ENCODE results near the gene AGAP2.

AGAP2 gene

DNA sequence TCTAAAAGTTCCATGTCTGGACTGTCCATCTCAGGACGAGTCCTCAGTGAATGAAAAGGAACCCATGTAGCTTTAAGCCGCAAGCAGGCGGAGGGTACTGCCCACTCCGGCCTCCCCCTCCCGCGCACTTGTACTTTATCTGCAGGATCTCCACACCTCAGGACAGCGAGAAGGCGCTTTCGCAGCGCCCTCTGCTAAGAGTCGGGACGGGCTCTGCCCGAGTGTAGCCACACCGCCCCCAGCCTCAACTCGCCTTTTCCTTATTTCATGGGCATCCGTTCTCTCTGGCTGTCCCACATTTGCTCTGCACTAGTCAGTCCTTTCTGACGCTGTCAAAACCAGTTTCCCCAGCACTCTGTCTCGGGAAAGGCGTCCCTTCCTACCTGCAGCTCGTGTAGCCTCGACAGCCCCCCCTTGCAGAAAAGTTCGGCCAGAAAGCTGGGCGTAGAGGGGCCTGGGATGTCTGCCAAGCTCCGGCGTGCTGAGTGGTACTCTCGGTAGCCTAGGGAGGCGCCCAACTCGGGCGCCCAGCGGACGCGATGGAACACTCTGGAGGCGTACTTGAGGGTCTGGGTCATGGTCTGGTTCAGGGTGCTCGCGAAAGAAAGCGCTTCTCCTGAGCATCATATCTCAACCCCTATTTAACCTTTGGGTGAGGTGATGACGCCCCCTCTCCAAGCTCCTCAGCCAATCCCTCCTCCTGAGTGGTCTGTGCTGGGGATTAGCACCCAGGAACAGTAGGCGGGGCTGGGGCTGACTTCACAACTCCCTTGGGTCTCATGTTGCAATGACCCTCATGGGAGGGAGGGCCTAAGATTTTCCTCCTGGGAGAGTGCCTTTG, 28.1 kb upstream of the AGAP2 start, which contains the start of gene CYP27B1:
TSS of gene CYP27B1 (minus strand) at position 615 of the 841 bp plus-strand sequence. CDS start at position 578, 37 bp downstream.
- DNase-seq, result no peak

DNA sequence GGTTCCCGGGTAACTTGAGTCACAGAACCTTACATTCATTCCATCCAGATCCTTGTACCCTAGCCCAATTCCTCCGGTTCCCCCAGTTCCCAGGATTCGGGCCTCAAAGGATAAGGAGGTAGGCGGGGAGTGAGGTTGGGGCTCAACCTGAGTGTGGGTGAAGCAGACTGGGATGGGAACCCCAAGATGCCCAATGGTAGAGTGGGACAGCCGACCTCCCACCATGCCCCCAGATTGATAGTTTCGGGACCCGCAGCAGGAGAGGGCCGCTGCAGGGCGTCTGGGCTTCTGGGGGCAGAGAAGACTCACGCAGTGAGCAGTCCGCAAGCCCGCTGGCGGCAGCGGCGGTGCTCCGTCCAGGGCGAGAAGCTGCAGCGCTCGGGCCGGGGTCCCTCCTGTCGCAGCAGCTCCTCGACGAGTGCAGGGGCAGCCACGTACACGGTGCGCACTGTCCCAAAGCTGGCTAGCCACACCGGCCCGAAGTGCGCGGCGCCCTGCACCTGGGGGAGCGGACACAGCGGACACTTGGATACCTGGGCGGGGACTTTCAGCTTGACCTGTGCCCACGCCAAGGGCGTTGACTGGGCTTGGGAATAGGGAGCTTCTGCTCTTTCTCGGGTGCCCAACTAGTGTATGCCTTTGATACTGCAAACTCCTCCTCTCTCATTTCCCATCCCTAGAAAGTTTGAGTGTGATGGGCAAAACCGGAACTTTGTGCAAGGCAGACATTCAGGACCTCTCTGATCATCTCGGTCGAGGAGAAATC, 27.3 kb upstream of the AGAP2 start:
- no peak for DNase-seq

DNA sequence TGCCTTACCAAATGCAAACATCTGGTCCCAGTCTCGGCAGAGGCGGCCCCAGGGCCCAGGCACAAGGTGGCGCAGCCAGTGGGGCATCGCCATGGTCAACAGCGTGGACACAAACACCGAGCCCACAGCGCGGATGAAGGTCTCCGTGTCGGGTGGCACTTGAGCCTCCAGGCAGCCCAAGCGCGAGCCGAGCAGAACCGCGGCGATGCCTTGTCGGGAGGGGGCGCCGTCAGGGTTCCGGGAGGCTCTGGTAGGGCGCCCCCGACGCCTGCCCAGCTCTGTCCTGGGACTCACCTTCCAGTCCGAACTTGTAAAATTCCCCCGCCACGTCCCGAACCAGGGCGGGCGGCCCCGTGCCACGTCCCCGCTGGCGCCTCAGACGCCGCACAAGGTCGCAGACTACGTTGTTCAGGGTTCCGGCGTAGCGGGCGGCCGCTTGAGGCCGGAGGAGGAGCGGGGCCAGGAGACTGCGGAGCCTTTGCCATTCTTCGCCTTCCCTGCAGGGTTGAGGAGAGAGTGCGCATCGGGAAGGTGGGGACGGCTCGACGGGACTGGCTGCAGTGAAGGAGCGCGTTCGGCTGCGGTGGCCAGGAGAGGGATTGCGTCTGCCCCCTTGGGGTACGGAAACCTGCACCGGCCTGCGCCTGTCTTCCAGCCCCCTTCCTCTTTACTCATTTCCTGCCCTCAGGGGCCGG, 26.6 kb upstream of the AGAP2 start:
- no peak for DNase-seq

DNA sequence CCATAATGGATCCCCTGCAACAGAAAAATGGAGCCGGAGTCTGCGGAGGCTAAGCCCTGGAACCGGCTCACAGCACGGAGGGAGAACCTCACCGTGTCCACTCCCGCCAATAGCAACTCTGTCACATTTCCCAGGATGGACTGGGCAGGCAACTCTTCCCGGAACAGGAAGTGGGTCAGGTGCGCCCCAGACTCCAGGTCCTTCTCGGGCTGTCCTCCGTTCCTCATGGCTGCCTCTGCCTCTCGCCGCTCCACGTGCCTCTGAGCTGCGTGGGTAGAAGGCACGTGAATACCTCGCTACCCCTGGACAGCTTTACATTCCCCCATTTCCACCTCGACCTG, 26.1 kb upstream of the AGAP2 start:
- no peak for DNase-seq

DNA sequence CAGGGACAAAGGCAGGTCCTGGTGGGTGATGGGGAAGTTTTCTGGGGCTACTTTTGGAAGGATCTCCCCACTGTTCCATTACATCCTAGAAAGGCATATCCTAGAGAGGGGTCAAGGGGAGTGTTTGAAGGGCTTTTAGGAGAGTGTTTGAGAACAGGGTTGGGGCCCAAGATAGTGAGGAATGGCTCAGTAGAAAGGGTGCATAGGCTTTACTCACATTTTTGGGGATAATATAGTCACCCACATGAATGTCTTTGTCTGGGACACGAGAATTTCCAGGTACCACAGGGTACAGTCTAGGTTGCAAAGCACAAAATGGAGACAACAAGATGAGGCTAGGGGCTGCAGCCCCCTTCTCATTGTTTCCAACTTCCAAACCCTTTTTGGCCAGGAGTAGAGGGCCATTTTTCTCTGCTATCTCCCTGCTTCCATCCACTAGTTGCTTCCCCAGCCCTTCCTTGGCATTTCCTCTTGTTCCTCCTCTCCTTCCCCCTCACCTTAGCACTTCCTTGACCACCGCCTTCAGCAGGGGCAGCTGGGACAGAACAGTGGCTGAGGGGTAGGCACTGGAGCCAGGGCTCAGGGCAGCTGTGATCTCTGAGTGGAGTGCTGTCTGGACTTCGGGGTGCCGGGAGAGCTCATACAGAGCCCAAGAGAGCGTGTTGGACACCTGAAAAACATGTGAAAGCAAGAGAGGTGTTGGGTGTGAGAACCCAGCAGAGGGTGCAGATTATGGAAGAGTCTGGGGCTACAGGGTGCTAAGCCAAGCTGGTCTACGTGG, 25.5 kb upstream of the AGAP2 start:
- DNase-seq, result no peak

DNA sequence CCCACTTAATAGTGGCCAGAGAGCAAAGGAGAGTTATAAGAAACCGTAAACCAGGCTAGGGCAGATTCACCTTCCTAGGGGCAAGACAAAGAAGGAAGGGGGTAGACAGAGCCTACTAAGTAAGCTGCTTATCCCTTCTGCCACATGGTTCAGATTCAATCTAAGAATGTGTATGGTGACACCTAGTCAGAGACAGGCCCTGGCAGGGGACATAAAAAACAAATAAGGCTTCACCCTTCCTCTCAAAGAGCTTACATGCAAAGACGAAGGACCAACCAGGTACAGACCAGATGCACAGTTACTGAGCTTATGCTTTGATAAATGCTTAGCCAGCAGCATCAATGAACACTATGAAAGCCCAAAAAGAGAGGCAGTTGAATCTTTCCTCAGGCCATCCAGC, 23.9 kb upstream of the AGAP2 start:
- no peak for DNase-seq

DNA sequence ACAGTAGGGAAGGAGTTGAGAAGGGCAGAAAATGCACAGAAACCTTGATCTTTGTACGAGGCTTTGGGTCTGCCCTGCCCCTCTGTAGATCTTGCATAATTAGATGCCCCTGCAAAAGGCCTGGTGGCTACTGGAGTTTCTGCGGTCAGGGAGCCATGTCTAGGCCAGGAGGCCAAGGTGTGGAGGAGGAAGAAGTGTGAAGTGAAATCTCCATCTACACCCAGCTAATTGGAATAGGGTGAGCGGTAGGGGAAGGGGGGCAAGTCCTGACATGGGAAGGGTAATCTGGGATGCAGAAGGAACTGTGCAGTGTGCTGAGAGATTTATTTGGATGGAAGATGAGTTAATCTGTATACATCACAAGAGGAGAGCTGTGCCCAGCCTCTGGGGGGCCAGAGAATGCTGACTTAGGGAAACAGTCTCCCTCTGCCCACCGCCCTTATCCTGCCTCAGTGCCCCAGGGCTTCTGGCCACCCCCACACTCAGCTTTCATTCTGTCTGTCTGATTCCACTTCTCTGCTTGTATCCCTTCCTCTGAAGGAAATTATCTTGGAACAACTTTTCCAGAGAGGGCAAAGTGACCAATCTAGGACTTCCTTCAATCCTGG, 23.0 kb upstream of the AGAP2 start:
- no peak for DNase-seq

DNA sequence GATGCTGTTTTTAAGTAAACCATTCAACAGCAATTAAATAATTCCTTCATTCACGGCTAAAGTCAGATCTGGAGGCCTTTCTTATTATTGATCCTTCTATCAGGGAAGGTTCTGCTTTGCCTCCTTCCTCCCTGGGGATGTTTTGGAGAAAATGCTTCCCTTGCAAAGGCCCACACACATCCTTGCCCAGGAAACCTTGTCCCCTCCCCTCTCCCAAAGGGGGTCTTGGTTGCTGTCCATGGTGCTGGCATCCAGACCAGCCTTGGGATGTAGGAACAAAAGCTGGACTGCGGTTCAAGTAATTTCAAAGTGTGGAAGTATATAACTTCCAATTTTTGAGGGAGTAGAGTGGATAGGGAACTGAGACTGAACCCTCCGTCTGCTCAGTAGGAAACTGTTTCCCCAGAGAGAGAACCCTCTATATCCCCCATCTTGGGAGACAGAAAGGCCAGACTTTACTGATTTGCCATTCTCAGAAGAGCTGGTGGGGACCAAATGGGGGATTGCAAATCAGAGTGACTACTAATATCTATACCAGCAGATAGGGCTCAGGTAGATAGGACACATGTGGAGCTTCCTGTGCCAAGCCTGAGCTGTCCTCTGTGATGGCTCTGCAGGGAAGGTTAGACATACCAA, 21.9 kb upstream of the AGAP2 start:
- no peak for DNase-seq

DNA sequence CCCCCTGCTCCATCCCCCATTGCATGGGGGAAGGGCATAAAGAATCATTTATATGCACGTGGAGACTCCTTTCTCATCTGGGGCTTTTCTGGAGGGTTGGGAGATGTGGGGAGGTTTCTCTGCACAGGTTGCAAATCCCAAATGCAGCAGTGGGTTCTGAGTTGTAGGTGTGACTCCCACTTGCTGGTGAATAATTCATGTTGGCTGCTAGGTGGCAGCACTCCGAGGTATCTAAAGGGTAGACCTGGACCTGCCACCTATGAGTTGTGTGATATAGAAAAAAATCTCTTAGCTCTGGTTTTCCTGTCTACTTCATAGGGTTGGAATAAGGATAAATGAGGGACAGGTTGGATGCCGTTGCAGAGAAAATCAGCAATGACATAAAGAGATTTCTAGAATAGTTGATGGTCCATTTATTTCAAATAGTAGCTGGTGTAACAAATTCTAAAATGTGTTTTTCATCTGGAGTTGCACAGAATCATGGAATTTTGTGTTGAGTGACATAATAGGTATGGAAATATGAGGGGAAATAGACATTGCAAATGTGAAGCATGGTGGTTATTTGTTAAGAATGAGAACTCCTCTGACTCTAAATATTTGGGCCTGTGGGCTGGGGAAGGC, 20.9 kb upstream of the AGAP2 start:
- no peak for DNase-seq

DNA sequence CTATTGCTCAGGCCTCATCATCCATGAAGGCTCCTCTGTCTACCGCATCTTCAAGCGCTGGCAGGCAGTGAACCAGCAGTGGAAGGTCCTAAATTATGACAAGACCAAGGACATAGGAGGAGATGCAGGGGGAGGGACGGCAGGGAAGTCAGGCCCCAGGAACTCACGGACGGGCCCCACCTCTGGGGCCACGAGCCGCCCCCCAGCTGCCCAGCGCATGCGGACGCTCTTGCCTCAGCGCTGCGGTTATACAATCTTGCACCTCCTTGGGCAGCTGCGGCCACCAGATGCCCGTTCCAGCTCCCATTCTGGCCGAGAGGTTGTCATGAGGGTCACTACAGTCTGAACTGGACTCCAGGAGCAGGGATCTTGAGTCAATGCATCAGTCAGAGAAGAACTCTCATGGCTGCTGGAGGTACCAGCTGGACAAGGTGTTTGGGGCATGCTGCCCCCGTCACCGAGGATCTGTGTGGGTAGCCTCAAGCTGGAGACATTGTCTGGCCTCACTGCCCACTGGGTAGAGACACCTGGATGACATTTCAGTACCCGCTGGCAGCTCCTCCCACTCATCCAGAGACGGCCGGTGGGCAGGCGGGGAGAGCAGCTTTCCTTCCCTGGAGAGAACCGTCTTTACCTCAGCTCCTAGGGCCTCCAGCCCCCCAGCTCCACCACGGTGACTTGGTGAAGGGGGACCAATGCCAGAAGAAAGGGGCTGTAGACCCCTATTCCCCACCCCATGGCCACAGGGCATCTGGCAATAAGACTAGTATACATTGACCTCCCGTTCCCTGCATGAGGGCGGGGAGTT, 20.2 kb upstream of the AGAP2 start:
- no peak for DNase-seq

DNA sequence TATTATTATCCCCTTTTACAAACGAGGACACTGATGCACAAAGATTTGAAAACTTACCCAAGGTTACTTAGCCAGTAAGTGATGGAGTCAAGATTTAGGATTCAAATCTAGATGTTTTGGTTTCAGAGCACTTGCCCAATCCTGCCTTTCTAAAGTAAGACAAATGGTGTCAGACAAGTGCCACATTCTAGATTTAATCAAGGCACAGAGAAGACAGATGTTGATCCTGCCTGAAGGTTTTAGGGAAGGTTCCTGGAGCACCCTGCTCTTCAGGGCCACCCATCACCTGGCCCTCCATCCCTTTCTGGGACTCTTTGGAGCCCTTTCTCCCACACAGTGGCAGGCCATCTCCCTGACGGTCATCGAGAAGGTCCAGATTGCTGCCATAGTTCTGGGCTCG, 19.2 kb upstream of the AGAP2 start:
- no peak for DNase-seq

DNA sequence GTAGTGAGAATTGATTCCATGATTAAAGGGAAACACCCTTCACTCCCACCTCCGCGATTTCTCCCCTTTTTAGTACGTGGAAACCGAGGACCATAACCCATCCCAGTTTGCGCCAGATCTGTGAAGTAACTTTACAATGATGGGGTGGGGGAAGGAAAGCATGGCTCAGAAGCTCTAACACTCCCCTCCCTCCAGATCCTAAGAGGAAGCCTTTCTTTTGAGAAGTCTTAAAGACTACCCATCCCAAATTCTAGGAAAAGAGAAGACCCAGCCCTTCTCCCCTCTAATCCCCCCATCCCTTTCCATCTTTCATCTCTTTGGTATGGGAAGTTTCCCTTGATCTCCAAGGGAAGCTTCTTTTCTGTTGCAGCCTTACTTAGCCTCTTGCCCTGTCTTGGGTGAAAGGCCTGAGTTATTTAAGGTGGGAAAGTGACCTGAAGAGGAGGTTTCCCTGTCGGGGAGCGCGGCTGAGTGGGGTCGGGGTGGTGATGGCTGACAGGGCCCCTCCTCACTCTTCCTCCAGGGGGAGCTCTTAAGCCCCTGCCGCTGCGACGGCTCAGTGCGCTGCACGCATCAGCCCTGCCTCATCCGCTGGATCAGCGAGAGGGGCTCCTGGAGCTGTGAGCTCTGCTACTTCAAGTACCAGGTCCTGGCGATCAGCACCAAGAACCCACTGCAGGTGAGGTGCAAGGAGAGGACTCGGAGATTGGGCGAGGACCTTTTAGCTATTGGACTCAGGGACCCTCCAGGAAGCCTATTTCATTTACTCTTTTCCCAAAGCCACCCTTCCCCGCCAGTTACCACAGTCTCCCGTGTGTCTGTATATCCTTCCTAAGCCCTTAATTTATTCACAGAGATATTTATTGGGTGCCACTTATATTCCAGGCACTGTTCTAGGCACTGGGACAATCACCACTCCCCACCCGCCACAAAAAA, 18.1 kb upstream of the AGAP2 start:
- DNase-seq, result peak; percentile 64

DNA sequence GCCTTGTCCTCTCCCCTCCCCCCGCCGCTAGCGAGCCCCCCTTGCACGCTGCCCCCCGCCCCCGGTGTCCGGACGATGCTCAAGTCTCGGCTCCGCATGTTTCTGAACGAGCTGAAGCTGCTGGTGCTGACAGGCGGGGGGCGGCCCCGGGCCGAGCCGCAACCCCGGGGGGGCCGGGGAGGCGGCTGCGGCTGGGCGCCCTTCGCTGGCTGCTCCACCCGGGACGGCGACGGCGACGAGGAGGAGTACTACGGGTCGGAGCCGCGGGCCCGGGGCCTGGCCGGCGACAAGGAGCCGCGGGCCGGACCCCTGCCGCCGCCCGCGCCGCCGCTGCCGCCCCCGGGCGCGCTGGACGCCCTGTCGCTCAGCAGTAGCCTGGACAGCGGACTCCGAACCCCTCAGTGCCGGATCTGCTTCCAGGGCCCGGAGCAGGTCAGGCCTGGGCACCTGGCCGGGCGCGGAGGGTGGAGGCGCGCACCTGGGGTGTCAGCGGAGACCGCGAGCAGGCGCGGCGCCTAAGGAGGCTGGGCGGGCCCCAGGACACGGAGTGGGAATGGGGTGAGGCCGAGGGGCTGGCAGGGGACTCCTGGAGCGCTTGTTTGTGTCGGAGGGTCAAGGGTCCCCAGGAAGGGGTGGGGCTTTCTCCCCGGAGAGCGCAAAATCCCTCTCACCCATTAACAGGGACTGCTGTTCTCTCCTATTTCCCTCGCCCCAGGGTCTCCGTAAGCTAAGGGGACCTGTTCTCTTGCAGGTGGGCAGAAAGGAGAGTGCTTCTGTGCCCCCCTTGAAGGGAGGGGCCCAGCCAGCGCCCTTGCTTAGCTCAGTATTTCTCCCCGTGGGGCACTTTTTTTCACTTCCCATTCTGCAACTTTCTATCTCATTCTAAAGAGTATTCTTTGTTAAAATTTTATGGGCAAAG, 17.2 kb upstream of the AGAP2 start:
- no peak for DNase-seq

DNA sequence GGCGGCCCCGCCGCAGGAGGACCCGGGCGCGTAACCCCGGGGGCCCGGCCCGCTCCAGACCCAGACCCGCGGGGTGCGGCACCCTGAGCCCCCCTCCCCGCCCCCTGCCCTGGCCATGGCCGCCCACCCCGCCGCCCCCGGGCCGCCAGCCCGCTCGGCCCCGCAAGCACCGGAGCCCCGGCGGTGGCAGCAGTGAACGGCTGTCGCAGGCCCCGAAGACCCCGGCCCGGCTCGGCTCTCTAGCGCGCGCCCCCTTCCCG, 16.6 kb upstream of the AGAP2 start:
- DNase-seq, result no peak

DNA sequence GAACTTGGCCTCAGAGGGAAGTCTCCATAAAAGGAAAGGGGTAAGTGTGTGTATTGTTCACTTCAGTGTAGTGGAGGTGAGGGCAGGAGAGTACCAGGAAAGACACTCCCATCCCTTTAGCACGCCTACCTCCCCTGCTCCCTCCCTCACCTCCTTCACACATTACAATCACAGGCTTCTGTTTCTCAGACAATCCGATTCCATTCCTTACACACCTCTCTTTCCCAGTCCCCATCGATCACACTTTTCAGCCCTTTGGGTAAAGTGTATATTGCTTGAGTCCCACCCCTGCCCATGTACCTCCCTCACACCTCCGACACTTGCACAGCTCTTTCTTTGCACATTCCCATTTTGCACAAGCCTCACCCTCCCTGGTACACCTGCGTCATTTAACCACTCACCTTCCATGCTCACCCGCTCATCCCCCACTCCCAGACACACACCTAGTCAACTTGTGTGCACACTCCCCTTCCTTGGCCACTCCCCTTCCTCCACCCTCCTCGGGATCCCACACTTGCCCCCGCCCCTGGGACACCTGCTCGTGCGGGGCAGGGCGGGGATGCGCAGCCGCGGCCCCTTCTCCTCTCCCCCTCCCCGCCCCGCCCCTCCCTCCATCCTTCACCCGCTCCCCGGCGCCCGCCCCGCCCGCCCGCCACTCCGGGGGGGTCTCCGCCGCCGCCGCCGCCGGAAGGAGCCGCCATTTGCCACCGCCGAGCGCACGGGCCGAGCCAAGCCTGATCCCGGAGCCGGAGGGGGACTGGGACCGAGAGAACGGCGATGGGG, 16.1 kb upstream of the AGAP2 start, which contains the start of gene MARCHF9:
TSS of gene MARCHF9 (plus strand) at position 693 of the 783 bp plus-strand sequence. CDS start 426 bp downstream, outside the sequence.
- peak; percentile 83 for DNase-seq

DNA sequence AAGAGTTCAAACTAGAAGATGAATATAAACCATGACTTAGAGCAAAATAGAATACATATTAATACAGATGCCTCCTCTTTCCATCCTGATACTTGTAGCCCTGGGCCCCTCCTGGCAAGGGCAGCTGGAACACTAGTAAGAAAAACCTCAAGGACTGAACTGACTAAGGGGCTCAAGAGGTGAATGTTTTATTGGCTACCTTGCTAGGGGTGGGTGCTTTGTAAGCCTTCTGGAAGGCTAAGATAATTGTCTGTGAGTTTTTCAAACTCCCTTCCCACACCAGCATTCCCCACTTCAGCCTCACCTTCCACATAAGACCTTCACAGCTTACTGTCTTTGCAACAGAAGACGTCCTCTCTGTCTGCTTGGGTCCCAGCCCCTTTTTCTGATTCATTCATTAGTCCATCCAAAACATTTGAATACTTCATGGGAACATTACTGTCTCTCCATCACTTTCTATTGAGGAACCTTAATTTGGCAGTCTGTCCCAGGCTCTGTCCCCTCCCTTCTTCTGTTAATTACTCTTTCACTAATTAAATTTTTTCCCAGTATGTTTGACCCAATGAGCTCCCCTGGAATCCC, 15.3 kb upstream of the AGAP2 start:
- no peak for DNase-seq

DNA sequence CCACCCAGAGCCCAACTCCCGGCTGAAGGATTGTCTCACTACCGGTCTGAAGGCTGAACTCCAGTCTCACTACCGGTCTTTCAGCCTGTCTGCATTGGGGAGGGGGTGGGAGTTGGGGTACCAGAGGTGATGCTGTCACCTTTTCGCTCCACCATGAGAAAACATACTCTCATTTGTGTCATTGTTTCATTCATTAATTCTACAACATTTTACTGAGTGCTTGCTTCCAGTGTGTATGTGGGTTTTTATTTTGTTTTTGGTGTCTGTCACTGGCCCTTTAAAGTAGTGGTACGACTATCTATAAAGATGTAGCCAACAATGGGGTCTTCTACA, 14.1 kb upstream of the AGAP2 start:
- no peak for DNase-seq
